ENCODE measurements around the gene SPTY2D1.
A peak's percentile ranks its signal among the peaks of the same experiment; 100 is the strongest.
"Not testable (repeated sequence)": the region's sequence is repeated elsewhere in the genome, so short reads cannot be mapped to it uniquely, and the experiment has no call there.

SPTY2D1 gene

DNA sequence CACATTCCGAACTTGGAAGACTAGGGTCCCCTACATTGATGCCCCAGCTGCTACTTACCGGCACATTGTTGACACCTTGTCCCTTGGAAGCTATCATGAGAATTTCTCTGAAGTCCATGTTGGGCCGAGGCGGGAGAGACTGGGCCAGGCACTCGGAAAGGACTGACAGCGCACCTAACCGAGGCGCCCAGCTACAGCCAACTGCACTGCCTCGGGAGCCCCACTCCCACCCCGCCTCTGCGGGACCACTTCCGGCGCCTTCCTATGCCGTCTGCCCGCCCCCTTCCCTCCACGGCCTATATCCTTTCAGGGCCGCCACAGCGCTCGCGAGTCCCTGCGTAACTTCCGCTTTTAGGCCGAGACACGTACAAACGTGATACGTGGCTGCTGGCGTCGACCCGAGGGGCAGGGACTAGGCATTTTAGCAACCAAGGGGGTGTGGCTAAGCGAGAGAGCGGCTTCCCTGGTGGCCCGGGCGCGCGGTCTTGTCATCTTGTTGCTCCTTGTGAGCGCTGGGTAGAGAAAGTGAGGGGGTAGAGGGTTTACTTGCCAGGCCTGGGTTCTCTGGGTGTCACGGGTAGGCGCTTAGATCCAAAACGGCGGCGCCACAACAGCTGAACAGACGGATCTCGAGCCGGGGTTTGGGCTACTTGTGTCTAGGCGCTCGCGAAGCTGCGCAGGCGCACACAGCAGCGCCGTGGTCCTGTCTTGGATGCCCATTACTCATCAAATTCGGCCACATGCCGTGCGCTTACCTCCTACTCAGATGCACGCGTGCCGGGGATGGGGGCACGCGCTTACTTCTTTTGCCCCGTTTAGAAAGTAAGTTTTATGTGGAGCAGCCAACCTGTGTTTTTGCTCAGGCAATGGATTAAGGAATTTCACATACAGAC, at the start of gene SPTY2D1:
Gene SPTY2D1, minus strand, starts transcription at position 203 of the 893 bp plus-strand sequence. Its CDS starts 85 bp downstream, at position 118.
- DNase-seq (ENCODE audit: low spot score), result peak; percentile 99

- no peak for DNase-seq (ENCODE audit: low spot score)
Observed at GRCh38 chr11:18682466-18682865, 48.3 kb upstream of the SPTY2D1 start.

DNA sequence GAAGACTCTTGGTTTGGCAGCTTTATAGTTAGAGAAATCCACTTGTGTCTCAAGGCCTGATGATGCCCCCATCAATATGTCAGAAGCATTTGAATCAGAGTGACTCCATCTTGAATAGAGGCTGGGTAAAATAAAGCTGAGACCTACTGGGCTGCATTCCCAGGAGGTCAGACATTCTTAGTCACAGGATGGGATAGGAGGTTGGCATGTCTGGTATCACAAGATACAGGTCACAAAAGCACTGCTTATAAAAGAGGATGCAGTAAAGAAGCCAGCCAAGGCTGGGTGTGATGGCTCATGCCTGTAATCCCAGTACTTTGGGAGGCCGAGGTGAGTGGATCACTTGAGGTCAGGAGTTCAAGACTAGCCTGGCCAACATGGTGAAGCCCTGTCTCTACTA, 47.8 kb upstream of the SPTY2D1 start:
- DNase-seq (ENCODE audit: low spot score), result not testable (repeated sequence)

DNA sequence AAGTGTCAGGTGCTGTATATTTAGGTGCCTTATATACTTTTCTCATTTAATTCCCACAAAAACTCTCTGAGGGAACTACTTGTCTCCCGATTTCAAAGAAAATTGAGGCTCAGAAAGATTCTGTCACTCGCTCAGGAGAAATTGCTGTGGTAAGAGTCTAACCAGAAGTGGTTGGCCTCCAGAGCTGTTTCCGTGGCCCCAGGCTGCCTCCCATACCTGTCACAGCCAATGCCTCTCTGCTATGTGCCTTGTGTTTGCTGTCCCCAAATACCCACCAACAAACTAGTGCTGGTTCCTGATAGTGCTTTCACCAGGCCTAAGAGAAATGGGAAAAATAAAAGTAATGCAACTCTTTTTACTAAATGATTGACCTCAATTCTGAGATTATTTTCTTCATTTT, 43.4 kb upstream of the SPTY2D1 start:
- no peak for DNase-seq (ENCODE audit: low spot score)

- DNase-seq (ENCODE audit: low spot score), result no peak
Observed at GRCh38 chr11:18676803-18677202, 42.7 kb upstream of the SPTY2D1 start.

DNA sequence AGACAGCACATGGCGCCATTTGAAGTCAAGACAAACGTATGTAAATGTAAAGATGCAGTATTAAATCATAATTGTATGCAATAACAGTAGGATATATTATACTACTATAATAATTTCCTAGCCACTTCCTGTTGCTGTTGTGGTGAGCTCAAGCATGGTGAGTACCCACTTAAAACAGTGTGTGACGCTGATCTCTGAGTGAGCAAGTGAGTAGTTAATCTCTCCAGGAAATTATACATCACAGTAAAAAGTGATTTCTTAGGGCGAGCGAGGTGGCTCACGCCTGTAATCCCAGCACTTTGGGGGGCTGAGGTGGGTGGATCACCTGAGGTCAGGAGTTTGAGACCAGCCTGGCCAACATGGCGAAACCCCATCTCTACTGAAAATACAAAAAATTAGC, 38.1 kb upstream of the SPTY2D1 start:
- DNase-seq (ENCODE audit: low spot score), result peak; percentile 64

- DNase-seq (ENCODE audit: low spot score), result no peak
Observed at GRCh38 chr11:18671246-18671645, 37.1 kb upstream of the SPTY2D1 start.

DNA sequence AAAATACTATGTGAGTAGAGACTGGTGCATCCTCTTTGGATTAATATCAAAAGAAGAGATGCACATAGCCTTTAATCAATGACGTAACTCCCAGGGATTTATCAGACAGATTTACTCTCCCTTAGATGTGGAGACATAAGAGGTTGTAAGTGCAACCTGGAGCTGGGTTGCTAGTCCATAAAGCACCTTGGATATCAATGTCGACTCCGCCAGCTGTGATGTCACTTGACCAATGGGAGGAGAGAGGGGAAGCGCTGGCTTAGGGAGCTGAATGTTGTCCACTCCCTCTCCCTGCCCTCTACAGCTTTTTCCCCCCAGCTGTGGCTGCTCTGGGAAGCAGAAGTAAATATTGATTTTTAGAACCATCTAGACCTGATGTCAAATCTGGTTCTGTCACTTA, 35.6 kb upstream of the SPTY2D1 start:
- no peak for DNase-seq (ENCODE audit: low spot score)

DNA sequence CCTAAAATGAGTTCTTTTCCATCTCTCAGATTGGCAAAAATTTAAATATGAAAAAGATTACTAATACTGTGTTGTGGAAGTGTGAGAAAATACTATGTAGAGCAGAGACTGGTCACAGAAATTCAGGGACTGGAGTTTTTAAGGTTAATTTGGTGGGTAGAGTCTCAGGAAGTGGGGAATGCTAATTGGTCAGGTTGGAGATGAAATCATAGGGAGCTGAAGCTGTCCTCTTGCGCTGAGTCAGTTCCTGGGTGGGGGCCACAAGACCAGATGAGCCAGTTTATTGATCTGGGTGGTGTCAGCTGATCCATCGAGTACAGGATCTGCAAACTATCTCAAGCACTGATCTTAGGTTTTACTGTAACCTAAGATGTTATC, 35.1 kb upstream of the SPTY2D1 start:
- peak; percentile 40 for DNase-seq (ENCODE audit: low spot score)

GRCh38 chr11:18668131-18668530, 34.0 kb upstream of the SPTY2D1 start:
- DNase-seq (ENCODE audit: low spot score), result no peak

DNA sequence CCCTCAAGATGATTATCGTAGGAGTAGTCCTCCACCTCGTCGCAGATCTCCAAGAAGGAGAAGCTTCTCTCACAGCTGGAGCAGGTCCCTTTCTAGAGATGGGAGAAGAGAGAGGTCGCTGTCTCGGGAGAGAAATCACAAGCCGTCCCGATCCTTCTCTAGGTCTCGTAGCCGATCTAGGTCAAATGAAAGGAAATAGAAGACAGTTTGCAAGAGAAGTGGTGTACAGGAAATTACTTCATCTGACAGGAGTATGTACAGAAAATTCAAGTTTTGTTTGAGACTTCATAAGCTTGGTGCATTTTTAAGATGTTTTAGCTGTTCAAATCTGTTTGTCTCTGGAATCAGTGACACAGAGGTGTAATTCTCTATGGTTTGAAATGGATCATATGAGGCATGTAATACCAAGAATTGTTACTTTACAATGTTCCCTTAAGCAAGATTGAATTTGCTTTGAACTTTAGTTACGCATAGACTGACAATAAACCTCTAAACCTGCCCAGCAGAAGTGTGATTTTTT, 31.3 kb upstream of the SPTY2D1 start:
- not testable (repeated sequence) for DNase-seq (ENCODE audit: low spot score)

DNA sequence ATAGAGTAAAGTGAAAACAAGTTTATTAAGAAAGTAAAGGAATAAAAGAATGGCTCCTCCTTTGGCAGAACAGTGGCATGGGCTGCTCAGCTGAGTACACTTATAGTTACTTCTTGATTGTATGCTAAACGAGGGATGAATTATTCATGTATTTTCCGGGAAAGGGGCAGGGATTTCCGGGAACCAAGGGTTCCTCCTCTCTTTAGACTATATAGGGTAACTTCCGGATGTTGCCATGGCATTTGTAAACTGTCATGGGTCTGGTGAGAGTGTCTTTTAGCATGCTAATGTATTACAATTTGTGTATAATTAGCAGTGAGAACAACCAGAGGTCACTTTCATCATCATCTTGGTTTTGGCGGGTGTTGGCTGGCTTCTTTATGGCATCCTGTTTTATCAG, 23.5 kb upstream of the SPTY2D1 start:
- DNase-seq (ENCODE audit: low spot score), result no peak

- peak; percentile 81 for DNase-seq (ENCODE audit: low spot score)
Observed at GRCh38 chr11:18650859-18651557, 16.9 kb upstream of the SPTY2D1 start.

- DNase-seq (ENCODE audit: low spot score), result no peak
Observed at GRCh38 chr11:18650353-18650752, 16.2 kb upstream of the SPTY2D1 start.

DNA sequence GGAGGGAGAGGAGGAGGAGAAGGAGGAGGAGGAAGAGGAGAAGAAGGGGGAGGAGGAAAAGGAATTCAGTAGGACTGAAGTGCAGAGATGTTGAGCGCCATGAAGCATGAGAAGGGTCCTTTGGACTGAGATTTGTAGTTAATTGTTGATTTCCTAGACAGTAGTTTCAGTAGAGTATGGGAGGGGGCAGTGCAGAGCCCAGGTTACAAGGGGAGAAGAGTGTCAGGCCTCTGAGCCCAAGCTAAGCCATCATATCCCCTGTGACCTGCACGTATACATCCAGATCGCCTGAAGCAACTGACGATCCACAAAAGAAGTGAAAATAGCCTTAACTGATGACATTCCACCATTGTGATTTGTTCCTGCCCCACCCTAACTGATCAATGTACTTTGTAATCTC, 8.9 kb upstream of the SPTY2D1 start:
- DNase-seq (ENCODE audit: low spot score), result not testable (repeated sequence)

GRCh38 chr11:18641677-18642076, 7.5 kb upstream of the SPTY2D1 start:
- no peak for DNase-seq (ENCODE audit: low spot score)

- DNase-seq (ENCODE audit: low spot score), result peak; percentile 18
Observed at GRCh38 chr11:18633256-18634139, 644 bp downstream of the SPTY2D1 start.

- DNase-seq (ENCODE audit: low spot score), result peak; percentile 58
Observed at GRCh38 chr11:18632841-18633240, 1.3 kb downstream of the SPTY2D1 start.

DNA sequence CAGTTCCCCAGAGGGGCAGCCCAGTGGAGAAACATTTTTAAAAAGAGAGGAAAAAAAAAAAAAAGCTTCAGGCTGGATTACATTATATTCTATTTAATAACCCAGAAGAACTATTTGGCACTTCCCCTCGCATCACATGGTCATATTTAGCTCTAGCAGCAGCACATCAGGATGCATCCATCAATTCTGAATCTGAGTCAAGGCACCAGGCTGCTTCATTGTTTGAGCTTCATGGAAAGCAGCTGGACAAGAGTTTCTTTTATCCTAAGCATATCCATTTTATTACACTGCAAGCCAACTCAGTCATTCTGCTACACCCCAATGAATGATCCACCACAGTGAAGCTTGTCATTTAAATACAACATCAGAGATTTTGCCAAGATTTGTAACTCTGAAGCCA, 10.0 kb downstream of the SPTY2D1 start:
- no peak for DNase-seq (ENCODE audit: low spot score)

- DNase-seq (ENCODE audit: low spot score), result no peak
Observed at GRCh38 chr11:18623707-18624106, 10.4 kb downstream of the SPTY2D1 start.

DNA sequence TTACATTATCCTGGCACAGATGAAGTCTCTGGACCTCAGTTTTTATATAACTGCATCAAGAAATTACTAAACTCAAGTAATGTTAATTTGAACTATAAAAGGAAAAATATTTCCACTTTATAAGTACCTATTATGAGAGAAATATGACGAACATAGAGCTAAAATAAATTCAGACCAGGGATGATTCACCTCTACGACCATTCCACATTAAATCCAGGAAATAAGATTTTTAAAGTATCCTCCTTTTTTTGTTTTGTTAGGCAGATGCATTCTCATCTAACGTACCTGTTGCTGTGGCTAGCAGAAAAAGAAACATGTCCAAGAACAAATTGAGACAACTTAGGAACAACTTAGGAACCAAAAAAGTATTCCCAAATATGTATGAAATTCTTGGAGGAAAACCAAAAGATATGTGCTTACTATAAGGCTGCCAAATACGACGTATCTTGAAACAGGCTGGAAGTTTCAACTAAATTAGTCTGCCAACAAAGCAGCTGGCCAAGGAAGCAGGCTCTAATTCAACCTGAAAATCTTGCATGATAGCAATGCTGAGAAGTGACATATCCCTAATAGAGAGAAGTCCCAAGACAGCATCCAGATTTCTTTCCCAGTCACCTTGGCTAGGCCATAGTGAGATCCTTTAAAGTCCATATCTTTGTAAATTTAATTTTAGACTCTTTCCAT, 15.7 kb downstream of the SPTY2D1 start:
- no peak for DNase-seq (ENCODE audit: low spot score)
